Sigmoid colon (tissue), 7 donors: ENCODE results near the gene SEC14L1. TPM values are rescaled to one million over a fixed set of nuclear protein-coding genes. Genes with fewer than 3 reads are reported as not detected.

ENCODE experiments used
- DNase-seq: peaks from one replicate; pipeline ENCODE4 v3.0.0-alpha.2; 2019
- H3K27ac ChIP-seq, 4 donors: fragments of 200-600 bp; sonication (generic); one replicate each; pipeline ENCODE4 v1.5.1; 2016 to 2019; ENCODE audit warnings: mild to moderate bottlenecking in 1 of 4
- H3K27me3 ChIP-seq, 3 donors: fragments of 200-600 bp; sonication (generic); one replicate each; pipeline ENCODE4 v1.5.1; 2019; ENCODE audit warnings: mild to moderate bottlenecking in 1 of 3
- H3K36me3 ChIP-seq, 4 donors: fragments of 200-600 bp; sonication (generic); one replicate each; pipeline ENCODE4 v1.5.1; 2016 to 2019
- H3K4me1 ChIP-seq, 4 donors: fragments of 200-600 bp; sonication (generic); one replicate each; pipeline ENCODE4 v1.5.1; 2017 to 2019
- H3K4me3 ChIP-seq, 4 donors: fragments of 200-600 bp; sonication (generic); one replicate each; pipeline ENCODE4 v1.5.1; 2017 to 2019; ENCODE audit warnings: mild to moderate bottlenecking in 2 of 4, moderate library complexity in 1 of 4
- H3K9me3 ChIP-seq, 4 donors: fragments of 200-600 bp in 3 of 4; sonication (generic) in 3 of 4; one replicate each; pipeline versions ENCODE4 v1.5.1 to v1.6.1; 2013 to 2019
- EP300 ChIP-seq, 4 donors: sonication (generic); formaldehyde crosslinking; IDR thresholded peaks; one replicate each; pipeline ENCODE4 v1.6.1; 2017; ENCODE audit warnings: antibody characterized with exemption in 4 of 4
- POLR2A ChIP-seq, 2 donors: fragments of 450-650 bp; IDR thresholded peaks; one replicate each; pipeline ENCODE4 v1.6.1; 2016; ENCODE audit warnings: antibody characterized with exemption in 2 of 2, mild to moderate bottlenecking in 2 of 2, moderate library complexity in 2 of 2
- POLR2AphosphoS5 ChIP-seq, 4 donors: sonication (generic); formaldehyde crosslinking; IDR thresholded peaks; one replicate each; pipeline ENCODE4 v1.6.1; 2017; ENCODE audit warnings: antibody characterized with exemption in 4 of 4
- WGBS, 2 donors: extraction: QIAGEN DNeasy Blood & Tissue Kit; methylation state at CpG; one replicate each; pipeline ENCODE4 v1.1.7; 2013; 5-methylcytosine and 5-hydroxymethylcytosine counted together
- intact Hi-C: fragments of 100-400 bp; cut with DNase I; formaldehyde crosslinking; loops from one replicate; pipeline ENCODE4 v1.15.1; 2023
- polyA plus RNA-seq, 3 donors: library from polyadenylated mRNA; stranded (reverse); fragments of 200-250 nt; gene quantifications; one replicate each; pipeline ENCODE4 v1.2.3, GENCODE V29; 2013
- total RNA-seq, 4 donors: library from RNA; depleted of rRNA; stranded (reverse); fragments of >200 nt; gene quantifications; one replicate each; pipeline ENCODE4 v1.1.0, GENCODE V29; 2016
- TF ChIP-seq, protein P1 (sequence below), 4 experiments: fragments of 450-650 bp in 3 of 4; fragments of 200-600 bp in 1 of 4; IDR thresholded peaks; one replicate each; pipeline ENCODE4 v1.5.1; 2016 to 2019; ENCODE audit warnings: antibody characterized with exemption in 4 of 4, mild to moderate bottlenecking in 3 of 4, moderate library complexity in 2 of 4
- donor health status: healthy with polysubstance abuse.
- donor health status: Bipolar disorder and iron deficiency.
- donor health status: healthy.

SEC14L1 gene
- total and polyA plus RNA-seq, 7 donors, result 9.6 to 39.9 (median 20.1) TPM

DNA sequence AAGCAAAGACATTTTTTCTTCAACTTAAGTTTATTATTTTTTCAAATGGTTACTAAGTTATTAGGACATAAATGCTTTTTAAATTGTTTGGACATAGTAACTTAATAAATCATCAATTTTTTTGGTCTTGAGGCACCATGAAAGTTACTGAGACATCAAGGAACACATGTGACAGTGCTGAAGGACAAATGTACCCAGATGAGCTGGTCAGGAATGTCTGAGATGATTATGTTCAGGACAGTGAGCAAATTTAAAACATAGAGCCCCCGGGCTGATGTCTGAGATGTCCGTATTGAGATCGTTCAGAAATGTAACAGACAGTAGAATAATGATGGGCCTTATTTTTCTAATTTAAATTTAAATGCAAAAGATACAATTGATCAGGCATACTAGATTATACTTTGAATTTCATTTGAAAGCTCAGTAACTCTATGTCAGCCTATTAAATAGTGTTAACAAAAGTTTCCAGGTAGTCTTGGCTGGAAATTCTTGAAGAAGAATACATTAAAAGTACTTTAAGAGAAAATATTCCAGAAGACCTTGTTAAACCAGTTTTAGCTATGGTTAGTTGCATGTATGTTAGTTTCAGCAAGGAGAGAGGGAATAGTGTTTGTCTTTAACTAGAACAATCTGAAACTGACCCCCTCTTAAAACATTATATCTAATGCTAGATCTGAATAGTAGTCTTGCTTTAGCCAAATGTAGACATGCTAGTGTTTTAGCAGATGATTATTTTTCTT lies 36.4 kb downstream of the SEC14L1 start:
- Histone ChIP-seq H3K9me3 (peaks cover 7 to 12% (median 11%) of the 10 kb centered on the region in 4 donors), H3K27me3 (no peaks in the 10 kb centered on the region), H3K4me1 (peaks cover 0 to 7% (median 0%) of the 10 kb centered on the region in 4 donors), H3K27ac (no peak overlapping the region), H3K36me3 (peaks cover 0 to 11% (median 5%) of the 10 kb centered on the region in 4 donors), H3K4me3 (no peak overlapping the region)
- TF ChIP-seq, protein P1, sequence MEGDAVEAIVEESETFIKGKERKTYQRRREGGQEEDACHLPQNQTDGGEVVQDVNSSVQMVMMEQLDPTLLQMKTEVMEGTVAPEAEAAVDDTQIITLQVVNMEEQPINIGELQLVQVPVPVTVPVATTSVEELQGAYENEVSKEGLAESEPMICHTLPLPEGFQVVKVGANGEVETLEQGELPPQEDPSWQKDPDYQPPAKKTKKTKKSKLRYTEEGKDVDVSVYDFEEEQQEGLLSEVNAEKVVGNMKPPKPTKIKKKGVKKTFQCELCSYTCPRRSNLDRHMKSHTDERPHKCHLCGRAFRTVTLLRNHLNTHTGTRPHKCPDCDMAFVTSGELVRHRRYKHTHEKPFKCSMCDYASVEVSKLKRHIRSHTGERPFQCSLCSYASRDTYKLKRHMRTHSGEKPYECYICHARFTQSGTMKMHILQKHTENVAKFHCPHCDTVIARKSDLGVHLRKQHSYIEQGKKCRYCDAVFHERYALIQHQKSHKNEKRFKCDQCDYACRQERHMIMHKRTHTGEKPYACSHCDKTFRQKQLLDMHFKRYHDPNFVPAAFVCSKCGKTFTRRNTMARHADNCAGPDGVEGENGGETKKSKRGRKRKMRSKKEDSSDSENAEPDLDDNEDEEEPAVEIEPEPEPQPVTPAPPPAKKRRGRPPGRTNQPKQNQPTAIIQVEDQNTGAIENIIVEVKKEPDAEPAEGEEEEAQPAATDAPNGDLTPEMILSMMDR (IDR thresholded peaks at IDR 0.05), result no peak
- intact Hi-C loops, result no loop called here
- 92 to 93% methylated on average over 3 of the region's 3 CpGs for WGBS, 2 donors
- DNase-seq, result no peak

DNA sequence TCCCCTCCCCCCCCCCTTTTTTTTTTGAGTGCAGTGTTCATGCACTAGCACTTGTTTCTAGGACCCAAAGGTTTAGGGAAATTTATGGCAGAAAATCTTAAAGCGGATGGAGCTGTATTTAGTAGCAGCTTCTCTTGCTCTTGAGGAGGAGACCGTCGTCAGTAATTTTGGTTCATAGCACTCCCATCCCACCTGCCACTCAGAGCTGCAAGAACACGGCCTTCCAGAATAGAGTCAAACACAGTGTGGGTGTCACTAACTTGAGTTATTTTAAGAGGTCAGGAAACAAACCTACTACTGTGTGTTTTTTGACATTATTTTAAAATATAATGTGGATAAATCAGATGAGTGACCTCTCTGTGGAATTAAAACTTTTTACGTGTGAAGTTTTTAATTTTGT lies 37.3 kb downstream of the SEC14L1 start:
- Histone ChIP-seq H3K4me1 (peaks cover 0 to 7% (median 3%) of the 10 kb centered on the region in 4 donors), H3K9me3 (peaks cover 7 to 12% (median 11%) of the 10 kb centered on the region in 4 donors), H3K4me3 (no peak overlapping the region), H3K27ac (no peak overlapping the region), H3K36me3 (peaks cover 0 to 11% (median 5%) of the 10 kb centered on the region in 4 donors), H3K27me3 (no peaks in the 10 kb centered on the region)
- intact Hi-C loops, result no loop called here
- WGBS, 2 donors, result 88 to 95% methylated on average over 5 of the region's 5 CpGs
- DNase-seq, result no peak
- TF ChIP-seq, protein P1 (IDR thresholded peaks at IDR 0.05), result no peak
- no peak for TF ChIP-seq POLR2AphosphoS5 (IDR thresholded peaks at IDR 0.05)
- TF ChIP-seq POLR2A (IDR thresholded peaks at IDR 0.05), result no peak
- no peak for TF ChIP-seq EP300 (IDR thresholded peaks at IDR 0.05)

DNA sequence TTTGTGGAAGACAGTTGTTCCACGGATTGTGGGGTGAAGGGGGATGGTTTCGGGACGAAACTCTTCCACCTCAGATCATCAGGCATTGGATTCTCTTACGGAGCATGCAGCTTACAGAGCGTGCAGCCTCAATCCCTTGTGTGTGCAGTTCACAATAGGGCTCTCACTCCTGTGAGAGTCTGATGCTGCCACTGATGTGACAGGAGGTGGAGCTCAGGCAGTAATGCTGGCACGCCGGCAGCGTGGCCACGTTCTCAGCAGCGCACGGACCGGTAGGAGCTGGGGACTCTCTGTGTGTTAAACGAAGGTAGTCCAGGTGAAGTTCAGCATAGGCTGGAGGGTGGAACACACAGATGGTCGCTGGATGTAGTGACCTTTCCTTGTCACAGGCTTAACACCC lies 37.8 kb downstream of the SEC14L1 start:
- Histone ChIP-seq H3K36me3 (peaks cover 0 to 11% (median 5%) of the 10 kb centered on the region in 4 donors), H3K27me3 (no peaks in the 10 kb centered on the region), H3K9me3 (peaks cover 7 to 12% (median 11%) of the 10 kb centered on the region in 4 donors), H3K4me1 (peaks cover 0 to 7% (median 3%) of the 10 kb centered on the region in 4 donors), H3K4me3 (no peak overlapping the region), H3K27ac (no peak overlapping the region)
- no peak for DNase-seq
- TF ChIP-seq, protein P1 (IDR thresholded peaks at IDR 0.05), result no peak
- TF ChIP-seq EP300 (IDR thresholded peaks at IDR 0.05) (no peak), POLR2AphosphoS5 (IDR thresholded peaks at IDR 0.05) (no peak), POLR2A (IDR thresholded peaks at IDR 0.05) (no peak)
- WGBS, 2 donors, result 89 to 94% methylated on average over 14 of the region's 14 CpGs
- intact Hi-C loops, result no loop called here

DNA sequence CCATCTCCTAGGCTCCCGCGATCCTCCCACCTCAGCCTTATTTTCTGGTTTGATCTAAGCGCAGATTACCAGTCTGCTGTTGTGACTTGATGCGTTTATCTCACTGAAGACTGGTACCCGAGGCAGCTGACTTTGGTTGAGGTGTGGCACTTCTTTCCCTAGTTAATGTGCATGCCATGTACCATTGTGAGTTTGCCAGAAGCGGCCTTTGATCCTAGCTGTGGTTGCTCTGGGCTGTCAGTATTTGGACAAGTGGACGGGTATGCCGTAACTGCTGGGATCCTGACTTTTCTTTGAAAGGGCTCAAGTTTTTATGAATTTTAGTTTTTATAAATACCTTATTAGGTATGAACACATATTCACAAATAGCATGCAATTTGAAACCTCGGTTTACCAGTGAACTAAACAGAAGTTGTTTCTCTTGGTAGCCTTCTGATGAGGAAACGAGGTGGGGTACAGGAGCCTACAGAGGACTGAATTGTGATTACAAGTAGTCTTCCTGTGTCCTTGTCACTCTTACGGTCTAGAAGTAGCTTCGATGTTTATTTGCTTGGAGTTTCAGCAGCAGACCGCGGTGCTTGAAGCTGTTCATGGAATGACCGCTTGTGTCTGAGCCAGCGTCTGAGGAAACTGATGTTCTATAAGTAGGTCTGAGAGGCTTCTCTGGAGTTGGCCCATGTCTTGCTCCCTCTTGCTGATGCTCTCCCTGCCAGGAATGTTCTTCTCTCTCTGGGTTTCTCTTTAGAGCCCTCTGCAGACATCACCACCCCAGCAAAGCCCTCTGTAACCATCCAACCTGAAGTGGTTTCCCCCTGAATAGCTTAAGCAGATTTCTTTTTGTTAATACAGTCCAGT lies 40.0 kb downstream of the SEC14L1 start:
- 86% methylated on average over 16 of the region's 16 CpGs for WGBS, 2 donors
- DNase-seq, result no peak
- no peak for TF ChIP-seq EP300 (IDR thresholded peaks at IDR 0.05)
- peaks cover 0 to 13% (median 6%) of the 10 kb centered on the region in 4 donors for H3K4me1 ChIP-seq
- H3K36me3 ChIP-seq, result no peaks in the 10 kb centered on the region
- no peaks in the 10 kb centered on the region for H3K27me3 ChIP-seq
- no peaks in the 10 kb centered on the region for H3K9me3 ChIP-seq
- no peak overlapping the region for H3K4me3 ChIP-seq
- intact Hi-C loops, result no loop called here
- no peak overlapping the region for H3K27ac ChIP-seq
